Posterior cingulate gyrus (tissue), 11 donors: ENCODE data around the gene CLRN3.

Experiments used
- DNase-seq, 10 donors: peaks; one replicate each; pipeline versions ENCODE4 v3.0.0 to v3.0.0-alpha.2; 2020 to 2021; ENCODE audit warnings: mixed read lengths in 3 of 10
- intact Hi-C: fragments of 100-400 bp; cut with DNase I; formaldehyde crosslinking; loops from one replicate; pipeline ENCODE4 v1.15.1; 2023

The CLRN3 gene

DNA sequence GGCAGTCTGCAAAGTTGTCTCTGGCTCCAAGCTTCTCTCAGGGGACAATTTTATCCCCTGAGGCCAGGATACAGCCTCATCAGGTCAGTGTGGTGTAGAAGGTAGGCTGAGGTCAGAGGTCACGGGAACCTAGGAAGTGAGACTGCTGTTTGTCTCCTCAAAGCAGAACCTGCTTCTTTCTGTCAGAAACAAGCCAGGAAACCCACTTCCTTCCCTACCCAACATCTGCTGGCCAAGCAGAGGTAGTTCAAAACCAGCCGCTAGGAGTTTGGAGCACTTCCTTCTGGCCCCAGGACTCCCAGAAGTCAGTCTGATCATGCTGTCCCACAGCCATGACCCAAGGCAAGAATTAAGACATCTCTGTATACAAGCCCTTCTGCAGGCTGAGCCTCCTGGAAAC is 12.2 kb downstream of the CLRN3 start:
- intact Hi-C loops, result no loop called here
- no peak for DNase-seq

DNA sequence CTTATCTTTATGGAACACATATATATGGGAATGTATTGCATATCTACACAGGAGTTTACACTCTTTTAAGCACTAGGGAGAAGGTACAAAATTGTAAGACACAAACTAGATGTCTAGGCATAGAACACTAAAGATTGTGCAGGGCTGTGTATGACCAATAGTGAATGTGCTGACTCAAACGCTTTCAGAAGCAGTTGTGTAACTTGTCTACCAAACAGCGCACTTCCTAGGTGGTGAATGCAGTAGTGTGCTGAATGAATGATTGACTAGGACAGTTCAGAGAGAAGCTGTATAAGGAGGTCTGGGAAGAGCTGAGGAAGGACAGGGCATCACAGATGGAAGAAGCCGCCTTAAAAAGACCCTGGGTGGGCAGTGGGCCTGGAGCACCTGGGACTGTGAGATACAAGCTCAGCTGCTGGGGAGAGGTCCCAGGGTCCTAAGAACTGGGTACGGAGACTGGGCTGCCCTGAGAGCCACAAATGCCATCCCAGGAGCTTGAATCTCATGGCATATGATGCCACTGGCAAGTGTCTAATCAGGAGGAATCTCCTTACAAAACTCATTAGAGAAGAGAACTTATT is 14.2 kb downstream of the CLRN3 start:
- no peak for DNase-seq
- intact Hi-C loops, result no loop called here

DNA sequence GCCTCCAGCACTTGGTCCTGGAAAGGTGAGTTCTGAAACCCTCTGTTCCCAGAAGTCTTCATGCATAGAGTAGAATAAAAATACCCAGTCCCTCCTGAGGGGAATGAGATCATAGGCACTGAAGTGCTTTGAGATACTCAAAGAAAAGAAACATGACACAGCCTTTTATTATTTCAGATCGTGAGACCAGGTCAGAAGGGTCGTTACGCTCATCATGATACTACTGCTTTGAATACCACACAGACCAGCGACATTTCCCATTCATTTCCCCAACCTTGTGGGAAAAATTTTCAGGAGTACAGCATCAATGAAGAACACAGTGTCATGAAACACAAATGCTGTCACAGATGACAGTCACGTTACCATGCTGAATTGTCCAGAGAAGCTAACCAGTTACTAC is 15.0 kb downstream of the CLRN3 start:
- DNase-seq, result no peak
- intact Hi-C loops, result no loop called here

DNA sequence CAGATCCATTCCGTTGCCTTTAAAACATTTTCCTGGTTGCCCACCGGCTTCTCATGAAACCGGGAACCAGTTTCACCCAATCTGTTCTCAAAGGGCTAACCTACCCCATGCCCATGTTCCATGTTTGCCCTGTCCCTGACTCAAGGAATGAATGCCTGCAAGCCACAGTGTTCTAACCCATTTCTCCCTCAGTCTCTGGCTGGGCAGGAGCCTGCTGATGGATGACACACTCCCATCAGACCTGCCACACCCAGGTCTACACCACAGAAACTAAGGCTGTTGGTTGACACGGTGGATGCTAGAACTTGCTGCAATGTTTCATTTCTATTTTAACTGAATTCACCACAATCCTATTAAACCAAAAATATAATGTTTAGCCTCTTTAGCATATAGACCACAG is 15.6 kb downstream of the CLRN3 start:
- DNase-seq, result no peak
- intact Hi-C loops, result no loop called here

DNA sequence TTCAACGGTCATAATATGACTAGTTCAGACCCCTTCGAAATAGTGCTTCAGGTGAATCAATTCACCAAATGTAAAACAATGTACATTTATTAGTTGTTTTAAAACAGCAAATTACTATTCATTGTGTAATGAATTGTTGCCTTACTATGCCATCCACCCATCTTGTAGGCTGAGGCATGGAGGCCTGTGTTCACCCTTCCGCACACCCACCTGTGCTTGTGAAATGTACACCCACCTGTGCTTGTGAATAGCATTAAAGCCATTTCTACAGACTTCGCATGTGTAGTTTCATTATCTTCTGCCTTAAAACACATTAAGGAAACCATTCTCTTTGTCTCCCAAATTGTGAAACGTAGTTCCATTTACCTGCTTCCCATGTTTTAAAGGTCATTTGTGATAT is 16.8 kb downstream of the CLRN3 start:
- no peak for DNase-seq
- intact Hi-C loops, result no loop called here

- DNase-seq, result no peak
Measured at GRCh38 chr10:127875449-127875765, 17.3 kb downstream of the CLRN3 start.

GRCh38 chr10:127874671-127875448 is 17.9 kb downstream of the CLRN3 start:
- intact Hi-C loops, result no loop called here
- no peak for DNase-seq

More at GRCh38 chr10:127875449-127875765, 17.3 kb downstream of the CLRN3 start:
- intact Hi-C loops, result no loop called here

DNA sequence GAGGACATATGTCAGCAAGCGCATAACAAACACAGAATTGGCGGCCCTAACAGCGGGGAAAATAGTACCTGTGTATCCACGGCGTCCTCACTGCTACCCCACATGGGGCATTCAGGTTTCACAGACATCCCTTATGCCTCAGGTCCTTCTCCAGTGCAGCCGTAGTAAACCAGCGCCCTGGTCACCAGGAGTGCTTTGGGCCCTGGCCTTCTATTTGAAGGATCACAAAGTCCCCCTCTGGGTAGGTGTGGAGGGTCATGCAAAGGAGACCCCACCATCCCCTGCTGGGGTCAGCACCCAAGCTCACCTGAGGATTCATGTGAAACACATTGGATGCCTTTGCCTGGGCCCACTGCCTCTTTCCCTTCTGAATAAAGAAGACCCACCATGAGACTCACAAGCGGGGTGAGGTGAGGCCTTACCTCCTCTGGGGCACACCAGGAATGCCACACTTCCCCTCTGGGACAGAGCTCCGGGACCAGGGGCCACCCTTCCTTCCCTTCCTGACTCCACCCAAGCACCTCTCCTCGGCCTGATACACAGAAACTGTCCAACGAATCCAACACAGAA is 18.8 kb downstream of the CLRN3 start:
- peak in 1 of 10 donors; percentile 48 for DNase-seq
- intact Hi-C loops, result no loop called here

- DNase-seq, result peak in 1 of 10 donors; percentile 81
- intact Hi-C loops, result no loop called here
Measured at GRCh38 chr10:127872871-127873600, 19.7 kb downstream of the CLRN3 start.

DNA sequence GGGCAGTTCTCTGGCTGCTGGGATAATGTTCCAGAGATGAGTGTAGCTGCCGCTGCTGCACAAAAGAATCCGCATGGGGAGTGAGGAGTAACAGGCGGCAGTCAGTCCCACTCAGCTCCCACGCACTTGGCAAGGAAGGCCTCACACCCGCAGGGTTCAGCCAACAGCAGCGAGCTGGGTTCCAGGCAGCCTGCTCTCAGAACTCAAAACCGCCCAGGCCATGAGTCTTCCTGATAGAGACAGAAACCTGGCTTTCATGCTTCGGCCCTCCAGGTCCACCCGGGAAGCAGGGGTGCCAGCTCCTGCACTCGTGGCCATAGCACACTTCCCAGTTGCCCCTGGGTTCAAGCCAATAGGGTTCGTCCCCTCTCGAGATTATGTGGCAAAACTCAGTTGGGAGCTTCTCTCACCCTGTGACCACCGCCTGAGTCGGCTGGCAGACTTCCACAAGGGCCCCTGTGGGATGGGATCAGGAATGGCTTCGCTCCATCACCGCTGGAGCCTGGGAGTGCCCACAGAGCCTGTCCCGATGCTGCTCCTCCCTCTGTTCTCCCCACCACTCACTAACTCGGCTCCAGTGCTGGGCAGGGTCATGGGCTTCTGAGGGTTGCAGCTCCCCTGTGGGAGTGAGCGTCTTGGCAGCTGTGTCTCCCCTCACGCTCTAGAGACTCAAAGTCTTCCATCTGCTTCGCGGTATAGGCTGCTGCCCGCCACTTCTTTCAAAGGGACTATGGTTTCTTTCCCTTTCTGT is 20.6 kb downstream of the CLRN3 start:
- DNase-seq, result peak in 8 of 10 donors; percentile 34 to 95 (median 53)
- intact Hi-C loops, result no loop called here

- intact Hi-C loops, result no loop called here
- peak in 1 of 10 donors; percentile 62 for DNase-seq
Measured at GRCh38 chr10:127871631-127872010, 21.1 kb downstream of the CLRN3 start.

DNA sequence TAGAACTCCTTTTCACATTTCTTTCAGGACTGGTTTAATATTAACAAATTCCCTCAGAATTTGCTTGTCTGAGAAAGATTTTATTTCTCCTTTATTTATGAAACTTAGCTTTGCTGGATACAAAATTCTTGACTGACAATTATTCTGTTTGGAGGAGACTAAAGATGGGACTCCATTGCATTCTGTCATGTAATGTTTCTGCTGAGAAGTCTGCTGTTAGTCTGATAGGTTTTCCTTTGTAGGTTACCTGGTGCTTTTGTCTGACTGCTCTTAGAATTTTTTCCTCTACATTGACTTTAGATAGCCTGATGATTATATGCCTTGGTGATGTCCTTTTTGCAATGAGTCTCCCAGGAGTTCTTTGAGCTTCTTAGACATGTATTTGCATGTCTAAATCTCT is 23.4 kb downstream of the CLRN3 start:
- intact Hi-C loops, result no loop called here
- no peak for DNase-seq

GRCh38 chr10:127867805-127868204 is 24.9 kb downstream of the CLRN3 start:
- DNase-seq, result no peak
- intact Hi-C loops, result no loop called here

GRCh38 chr10:127866276-127867013 is 26.3 kb downstream of the CLRN3 start:
- intact Hi-C loops, result no loop called here
- DNase-seq, result no peak

DNA sequence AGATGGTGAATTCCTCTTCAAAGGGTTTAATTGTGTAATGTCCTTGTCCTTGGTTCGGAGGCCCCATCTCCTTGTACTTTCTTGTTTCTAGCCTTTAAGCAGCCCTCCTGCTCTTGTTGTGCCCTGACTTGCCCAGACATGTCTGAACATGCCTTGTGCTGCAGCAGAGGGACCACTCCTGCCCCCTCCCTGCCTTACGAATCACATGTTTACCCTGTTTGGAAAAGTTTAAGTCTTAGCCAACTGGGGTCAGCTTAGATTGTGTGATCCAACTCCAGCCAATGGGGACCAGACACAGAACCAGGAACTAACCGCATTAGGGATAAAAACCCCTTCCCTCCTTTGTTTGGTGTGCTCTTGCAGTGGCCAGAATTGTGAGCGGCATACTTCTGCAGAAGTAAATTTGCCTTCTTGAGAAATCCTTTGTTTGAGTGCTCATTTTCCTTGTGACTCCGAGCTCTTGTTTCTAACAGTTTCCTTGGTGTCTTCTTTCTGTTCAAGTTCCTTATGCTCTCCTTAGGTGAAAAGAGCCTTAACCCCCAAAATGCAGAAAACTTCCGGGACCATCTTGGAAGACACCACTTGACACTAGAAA is 29.4 kb downstream of the CLRN3 start:
- intact Hi-C loops, result no loop called here
- DNase-seq, result no peak

GRCh38 chr10:127860592-127860991 is 32.1 kb downstream of the CLRN3 start:
- intact Hi-C loops, result no loop called here
- peak in 1 of 10 donors; percentile 3 for DNase-seq

DNA sequence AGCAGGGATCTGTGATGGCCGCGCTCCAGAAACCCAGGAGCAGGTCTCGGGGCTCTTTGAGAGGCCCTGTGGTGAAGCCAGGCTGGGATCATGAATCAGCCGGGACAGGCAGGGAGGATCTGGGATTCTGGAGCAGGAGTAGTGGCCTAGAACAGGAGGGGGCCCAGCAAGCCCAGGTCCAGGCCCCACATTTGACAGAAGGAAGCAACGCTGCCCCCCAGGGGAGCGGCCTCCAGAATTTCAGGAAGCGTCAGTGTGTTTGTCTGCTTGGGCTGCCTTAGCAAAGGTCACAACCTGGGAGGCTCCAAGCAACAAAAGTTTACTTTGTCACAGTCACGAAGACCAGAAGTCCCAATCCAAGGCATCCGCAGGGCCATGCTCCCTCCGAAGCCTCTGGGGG is 36.8 kb downstream of the CLRN3 start:
- DNase-seq, result peak in 1 of 10 donors; percentile 13

GRCh38 chr10:127855591-127855881 is 37.2 kb downstream of the CLRN3 start:
- intact Hi-C loops, result no loop called here
- DNase-seq, result no peak

More for the DNA sequence above, 36.8 kb downstream of the CLRN3 start:
- intact Hi-C loops, result no loop called here

DNA sequence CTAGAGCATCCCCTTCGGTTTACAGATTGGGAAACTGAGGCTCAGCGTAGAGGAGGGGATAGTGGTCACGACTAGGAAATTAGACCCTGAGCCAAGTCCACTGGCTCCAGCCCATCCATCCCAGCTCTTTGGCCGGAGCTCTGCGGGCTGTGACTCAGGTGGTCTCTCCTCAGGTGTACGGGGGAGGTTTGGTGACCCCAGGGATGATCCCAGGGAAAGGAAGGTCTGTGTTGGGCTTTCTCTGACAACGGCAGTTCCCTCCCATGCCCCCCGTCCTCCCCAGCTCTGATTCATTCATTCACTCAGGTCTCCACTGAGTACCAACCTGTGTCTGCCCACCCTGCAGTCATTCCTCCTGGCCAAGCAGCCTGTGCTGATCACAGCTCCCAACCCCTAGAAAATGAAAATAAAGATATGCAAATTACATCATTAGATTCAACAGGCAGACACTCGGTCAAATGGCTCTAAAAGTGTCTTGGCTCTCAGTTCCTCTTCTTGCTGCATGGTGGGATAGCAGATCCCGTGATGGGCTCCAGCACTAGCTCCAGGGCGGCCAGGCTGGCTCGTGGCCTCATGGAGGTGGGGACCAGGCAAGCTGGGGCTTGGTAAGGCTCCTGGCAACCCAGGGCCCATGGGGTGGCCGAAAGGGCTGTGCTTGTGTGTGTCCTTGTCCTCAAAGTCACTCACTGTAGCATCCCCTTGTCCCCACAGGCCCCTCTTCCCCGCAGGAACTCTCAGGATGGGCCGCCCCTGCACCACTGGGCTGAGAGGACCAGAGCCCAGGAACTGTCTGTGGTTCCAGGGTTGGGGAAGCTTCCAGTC is 37.8 kb downstream of the CLRN3 start:
- intact Hi-C loops, result no loop called here
- peak in 1 of 10 donors; percentile 13 for DNase-seq
